Bronchus fibroblast of lung (primary cell): ENCODE data around the gene CBLN2. TPM values are rescaled to one million over a fixed set of nuclear protein-coding genes. Genes with fewer than 3 reads are reported as not detected.

ENCODE experiments used
- total RNA-seq: library from RNA; depleted of rRNA; stranded (reverse); fragments of >200 nt; gene quantifications from 2 replicates; pipeline ENCODE4 v1.2.3, GENCODE V29; 2015

CBLN2 gene
- not detected in 2 replicates for total RNA-seq

DNA sequence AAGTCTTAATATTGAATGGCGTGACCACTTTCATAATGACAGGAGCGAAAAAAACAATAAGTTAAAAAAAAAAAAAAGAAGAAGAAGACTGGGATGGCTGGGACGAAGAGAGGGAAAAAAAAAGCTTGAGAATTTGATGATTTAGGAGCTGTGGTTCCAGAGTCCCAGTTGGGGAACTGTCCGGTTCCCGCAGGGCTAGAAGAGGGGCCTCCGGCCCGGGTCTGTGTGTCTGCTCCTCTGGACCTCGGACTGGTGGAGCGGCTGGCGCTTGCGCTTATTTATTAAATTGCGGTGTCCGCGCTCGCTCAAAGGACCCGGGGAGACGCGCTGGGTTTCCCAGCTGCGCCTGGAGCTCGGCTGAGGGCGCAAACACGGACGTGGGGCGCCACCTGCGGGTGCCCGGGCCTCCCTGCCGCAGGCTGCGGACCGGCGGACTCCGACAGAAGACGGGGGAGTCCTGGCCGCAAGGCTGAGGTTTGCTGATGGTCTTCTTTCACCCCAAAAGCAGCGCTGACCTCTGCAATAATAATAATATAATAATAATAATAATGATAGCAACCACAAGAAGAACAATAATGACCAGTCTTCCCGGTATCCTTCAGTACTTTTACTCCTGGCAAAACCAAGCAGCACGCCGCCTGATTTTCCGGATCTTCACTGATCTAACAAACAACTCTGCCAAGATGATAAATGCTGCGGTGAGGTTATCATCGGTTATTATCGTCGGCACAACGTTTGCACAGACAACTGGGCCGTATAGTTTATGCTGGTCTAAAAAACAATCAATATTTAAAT lies at the start of gene CBLN2:
Gene CBLN2, minus strand, starts transcription at position 251 of the 795 bp plus-strand sequence. CDS start 2,182 bp downstream, outside the sequence.

